Lung (tissue), 12 donors: ENCODE measurements around the gene ANKFY1. TPM values are rescaled to one million over a fixed set of nuclear protein-coding genes. Genes with fewer than 3 reads are reported as not detected.
A peak's percentile ranks its signal among the peaks of the same experiment; 100 is the strongest.

ENCODE experiments used
- ATAC-seq: fragments of 200-7000 bp; cut with Tn5 transposase; one replicate; pipeline ENCODE4 v1.9.1; 2020; ENCODE audit warnings: moderate number of reproducible peaks; ENCODE audit not compliant: insufficient read depth, low FRiP score
- DNase-seq, 3 donors: peaks; one replicate each; pipeline ENCODE4 v3.0.0-alpha.2; 2013 to 2017
- H3K27ac ChIP-seq, 2 donors: one replicate each; pipeline ENCODE4 v1.5.1; 2013; ENCODE audit warnings: mild to moderate bottlenecking in 2 of 2, moderate library complexity in 2 of 2, control low read depth in 1 of 2, inconsistent platforms in 1 of 2, low read depth in 1 of 2, low read length in 1 of 2
- H3K27me3 ChIP-seq, 3 donors: one replicate each; pipeline ENCODE4 v1.5.1; 2013; ENCODE audit warnings: low read length in 2 of 3; ENCODE audit not compliant: control insufficient read depth in 3 of 3, insufficient read depth in 3 of 3
- H3K36me3 ChIP-seq, 4 donors: one replicate each; pipeline ENCODE4 v1.5.1; 2013; ENCODE audit warnings: low read length in 4 of 4, mild to moderate bottlenecking in 1 of 4, moderate library complexity in 1 of 4; ENCODE audit not compliant: control insufficient read depth in 4 of 4, insufficient read depth in 4 of 4
- H3K4me1 ChIP-seq, 5 donors: one replicate each; pipeline ENCODE4 v1.5.1; 2013; ENCODE audit warnings: low read length in 5 of 5, mild to moderate bottlenecking in 2 of 5, moderate library complexity in 1 of 5; ENCODE audit not compliant: control insufficient read depth in 5 of 5, insufficient read depth in 5 of 5
- H3K4me3 ChIP-seq: one replicate; pipeline ENCODE4 v1.5.1; 2013; ENCODE audit warnings: mild to moderate bottlenecking, control low read depth, moderate library complexity
- H3K9ac ChIP-seq, 2 donors: one replicate each; pipeline ENCODE4 v1.5.1; 2013; ENCODE audit warnings: low read length in 2 of 2, control low read depth in 1 of 2; ENCODE audit not compliant: insufficient read depth in 1 of 2
- H3K9me3 ChIP-seq, 4 donors: one replicate each; pipeline ENCODE4 v1.5.1; 2013; ENCODE audit warnings: low read length in 3 of 4, mild to moderate bottlenecking in 1 of 4, moderate library complexity in 1 of 4; ENCODE audit not compliant: control insufficient read depth in 4 of 4, insufficient read depth in 3 of 4
- CTCF ChIP-seq: IDR thresholded peaks from 2 replicates; pipeline ENCODE4 v1.5.1; 2012; ENCODE audit warnings: mild to moderate bottlenecking; ENCODE audit errors: control extremely low read depth, extremely low read depth
- WGBS, 2 donors: extraction: QIAGEN DNeasy Blood & Tissue Kit; methylation state at CpG; one replicate each; pipeline ENCODE4 v1.1.7; 2013; 5-methylcytosine and 5-hydroxymethylcytosine counted together
- polyA plus RNA-seq, 2 donors: library from polyadenylated mRNA; stranded (reverse); fragments of 200-250 nt; gene quantifications; one replicate each; pipeline ENCODE4 v1.2.1, GENCODE V29; 2013
- total RNA-seq, 2 donors: library from RNA; depleted of rRNA in 1 of 2; stranded (reverse); fragments of >200 nt in 1 of 2; gene quantifications; one replicate each; pipeline ENCODE4 v1.2.1, GENCODE V29; 2014 to 2021
- donor health status: control.
- donor health status: control.
- donor health status: Bipolar disorder and iron deficiency.
- donor health status: healthy.
- donor health status: DM: yes; HTN: yes; CAD: no.

Gene ANKFY1
- total and polyA plus RNA-seq, 4 donors: 11.4 to 60.2 (median 38.8) TPM

DNA sequence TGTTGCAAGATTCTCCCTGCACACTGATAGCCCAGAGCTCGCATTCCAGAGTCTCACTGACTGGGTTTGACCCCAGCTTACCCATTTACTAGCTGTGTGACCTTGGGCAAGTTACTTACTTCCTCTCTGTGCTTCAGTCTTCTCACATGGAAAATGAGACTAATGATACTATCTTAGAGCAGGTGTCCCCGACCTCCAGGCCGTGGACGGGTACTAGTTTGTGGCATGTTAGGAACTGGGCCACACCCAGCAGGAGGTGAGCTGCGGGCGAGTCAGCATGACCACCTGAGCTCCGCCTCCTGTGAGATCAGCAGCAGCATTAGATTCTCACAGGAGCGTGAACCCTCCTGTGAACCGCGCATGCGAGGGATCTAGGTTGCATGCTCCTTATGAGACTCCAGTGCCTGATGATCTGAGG, 15.8 kb downstream of the ANKFY1 start:
- Histone ChIP-seq H3K27ac (peak overlapping the region in 1 of 2 donors; percentile 57), H3K9ac (no peak overlapping the region), H3K4me3 (no peak overlapping the region), H3K36me3 (peaks cover 0 to 4% (median under 1%) of the 10 kb centered on the region in 4 donors), H3K27me3 (no peaks in the 10 kb centered on the region), H3K9me3 (no peaks in the 10 kb centered on the region), H3K4me1 (peaks cover 4 to 13% (median 5%) of the 10 kb centered on the region in 5 donors)
- no peak for DNase-seq
- no peak for TF ChIP-seq CTCF
- ATAC-seq: no peak
- WGBS, 2 donors: 80 to 88% methylated on average over 11 of the region's 11 CpGs

DNA sequence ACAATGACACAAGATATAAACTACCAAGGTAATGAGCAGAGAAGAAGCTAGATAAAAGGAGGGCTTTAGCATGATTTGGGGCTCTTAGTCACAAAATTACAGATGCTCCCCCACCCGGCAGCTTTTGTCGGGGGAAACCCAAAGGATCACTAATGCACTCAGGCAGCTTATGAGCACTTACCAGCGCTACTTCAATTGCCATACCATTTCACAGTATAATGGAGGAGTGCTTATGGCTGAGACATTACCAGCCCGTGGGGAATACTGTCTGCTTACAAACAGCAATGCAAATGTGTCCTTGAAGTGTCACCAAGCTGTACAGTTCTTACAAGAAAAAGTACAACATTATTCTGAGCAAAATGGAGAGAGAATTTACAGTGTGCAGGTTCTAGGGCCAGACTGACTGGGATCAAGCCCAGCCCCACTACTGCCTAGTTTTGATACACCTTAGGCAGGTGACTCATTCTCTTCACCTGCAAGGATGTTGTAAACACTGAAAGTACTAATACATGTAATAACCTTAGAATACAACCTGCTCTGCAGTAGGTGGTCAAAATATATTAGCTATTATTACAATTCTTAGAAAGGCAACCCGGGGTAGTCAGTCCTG, 16.3 kb downstream of the ANKFY1 start:
- Histone ChIP-seq H3K36me3 (peaks cover 0 to 4% (median under 1%) of the 10 kb centered on the region in 4 donors), H3K27me3 (no peaks in the 10 kb centered on the region), H3K4me3 (no peak overlapping the region), H3K9ac (peak overlapping the region in 1 of 2 donors; percentile 20), H3K27ac (peak overlapping the region in 1 of 2 donors; percentile 57), H3K9me3 (no peaks in the 10 kb centered on the region), H3K4me1 (peaks cover 4 to 13% (median 5%) of the 10 kb centered on the region in 5 donors)
- no peak for TF ChIP-seq CTCF
- ATAC-seq (no peak), DNase-seq (no peak)
- WGBS, 2 donors: 72 to 87% methylated on average over 5 of the region's 5 CpGs

GRCh38 chr17:4246674-4247073, 17.1 kb downstream of the ANKFY1 start:
- H3K4me3 ChIP-seq: no peak overlapping the region
- H3K4me1 ChIP-seq: peaks cover 4 to 13% (median 5%) of the 10 kb centered on the region in 5 donors
- TF ChIP-seq CTCF: no peak
- H3K36me3 ChIP-seq: peaks cover 0 to 8% (median 4%) of the 10 kb centered on the region in 4 donors
- H3K9ac ChIP-seq: no peak overlapping the region
- no peaks in the 10 kb centered on the region for H3K27me3 ChIP-seq
- DNase-seq (no peak), ATAC-seq (no peak)
- 95 to 97% methylated on average over 5 of the region's 5 CpGs for WGBS, 2 donors
- H3K9me3 ChIP-seq: no peaks in the 10 kb centered on the region
- H3K27ac ChIP-seq: no peak overlapping the region
